ENCODE data around the gene POC1B. TPM values are rescaled to one million over a fixed set of nuclear protein-coding genes. Genes with fewer than 3 reads are reported as not detected.

POC1B gene
- total and polyA plus RNA-seq, 4 donors = 5.0 to 28.2 (median 7.6) TPM

- no peak overlapping the region for H3K4me3 ChIP-seq (ENCODE audit: low read depth in 1 of 3, low read length in 3 of 3)
- DNase-seq (ENCODE audit: low spot score) = no peak
- no peak overlapping the region for H3K27ac ChIP-seq (ENCODE audit: low read depth in 1 of 2, low read length in 2 of 2)
- H3K36me3 ChIP-seq (ENCODE audit: control insufficient read depth in 4 of 4, insufficient read depth in 3 of 4, low read depth in 1 of 4, low read length in 3 of 4) = peaks cover 0 to 1% (median 0%) of the 10 kb centered on the region in 4 donors
- H3K9me3 ChIP-seq (ENCODE audit: control insufficient read depth in 4 of 4, low read length in 3 of 4) = no peaks in the 10 kb centered on the region
- H3K27me3 ChIP-seq (ENCODE audit: control insufficient read depth in 4 of 4, insufficient read depth in 4 of 4, low read length in 3 of 4) = no peaks in the 10 kb centered on the region
- TF ChIP-seq GABPA (IDR thresholded peaks at IDR 0.05 in 1 of 2, conservative IDR thresholded peaks at IDR 0.05 in 1 of 2) = no peak
- TF ChIP-seq REST (IDR thresholded peaks at IDR 0.05) = no peak
- TF ChIP-seq MAX (IDR thresholded peaks at IDR 0.05) = no peak
- TF ChIP-seq FOXA1 (IDR thresholded peaks at IDR 0.05) = no peak
- TF ChIP-seq ZBTB33 (IDR thresholded peaks at IDR 0.05) = no peak
- no peak overlapping the region for H3K9ac ChIP-seq (ENCODE audit: low read depth in 1 of 2, low read length in 2 of 2)
- H3K4me1 ChIP-seq (ENCODE audit: control insufficient read depth in 4 of 4, insufficient read depth in 4 of 4, low read length in 3 of 4) = peaks cover 0 to 5% (median 2%) of the 10 kb centered on the region in 4 donors
- 89% methylated on average over 6 of the region's 6 CpGs for WGBS
These were observed 89.8 kb downstream of the POC1B start for GRCh38 chr12:89436062-89436461.

- Histone ChIP-seq H3K4me3 (ENCODE audit: low read depth in 1 of 3, low read length in 3 of 3) (no peak overlapping the region), H3K36me3 (ENCODE audit: control insufficient read depth in 4 of 4, insufficient read depth in 3 of 4, low read depth in 1 of 4, low read length in 3 of 4) (peaks cover 0 to 1% (median 0%) of the 10 kb centered on the region in 4 donors), H3K9me3 (ENCODE audit: control insufficient read depth in 4 of 4, low read length in 3 of 4) (no peaks in the 10 kb centered on the region), H3K27ac (ENCODE audit: low read depth in 1 of 2, low read length in 2 of 2) (no peak overlapping the region), H3K9ac (ENCODE audit: low read depth in 1 of 2, low read length in 2 of 2) (no peak overlapping the region), H3K27me3 (ENCODE audit: control insufficient read depth in 4 of 4, insufficient read depth in 4 of 4, low read length in 3 of 4) (no peaks in the 10 kb centered on the region), H3K4me1 (ENCODE audit: control insufficient read depth in 4 of 4, insufficient read depth in 4 of 4, low read length in 3 of 4) (peaks cover 0 to 8% (median 4%) of the 10 kb centered on the region in 4 donors)
- no peak for DNase-seq (ENCODE audit: low spot score)
- 92% methylated on average over 4 of the region's 4 CpGs for WGBS
- TF ChIP-seq NR2F2 (IDR thresholded peaks at IDR 0.05) (no peak), MAX (IDR thresholded peaks at IDR 0.05) (no peak)
These were observed 92.2 kb downstream of the POC1B start for GRCh38 chr12:89433634-89434033.

- no peak overlapping the region for H3K4me3 ChIP-seq (ENCODE audit: low read depth in 1 of 3, low read length in 3 of 3)
- no peak for DNase-seq (ENCODE audit: low spot score)
- peaks cover 0 to 8% (median 4%) of the 10 kb centered on the region in 4 donors for H3K4me1 ChIP-seq (ENCODE audit: control insufficient read depth in 4 of 4, insufficient read depth in 4 of 4, low read length in 3 of 4)
- H3K27me3 ChIP-seq (ENCODE audit: control insufficient read depth in 4 of 4, insufficient read depth in 4 of 4, low read length in 3 of 4) = no peaks in the 10 kb centered on the region
- 92% methylated on average over 1 of the region's 1 CpG for WGBS
- H3K9me3 ChIP-seq (ENCODE audit: control insufficient read depth in 4 of 4, low read length in 3 of 4) = no peaks in the 10 kb centered on the region
- no peak overlapping the region for H3K9ac ChIP-seq (ENCODE audit: low read depth in 1 of 2, low read length in 2 of 2)
- peaks cover 0 to 1% (median 0%) of the 10 kb centered on the region in 4 donors for H3K36me3 ChIP-seq (ENCODE audit: control insufficient read depth in 4 of 4, insufficient read depth in 3 of 4, low read depth in 1 of 4, low read length in 3 of 4)
- H3K27ac ChIP-seq (ENCODE audit: low read depth in 1 of 2, low read length in 2 of 2) = no peak overlapping the region
- TF ChIP-seq GABPA (IDR thresholded peaks at IDR 0.05 in 1 of 2, conservative IDR thresholded peaks at IDR 0.05 in 1 of 2) (no peak), MAX (IDR thresholded peaks at IDR 0.05) (no peak), JUND (IDR thresholded peaks at IDR 0.05) (no peak), FOXA1 (IDR thresholded peaks at IDR 0.05) (peak; percentile 59), YY1 (IDR thresholded peaks at IDR 0.05) (no peak), ATF3 (IDR thresholded peaks at IDR 0.05) (no peak), TAF1 (conservative IDR thresholded peaks at IDR 0.05) (no peak), ZBTB33 (IDR thresholded peaks at IDR 0.05) (no peak), HNF4A (conservative IDR thresholded peaks at IDR 0.05) (peak; percentile 18 to 34), HNF4G (IDR thresholded peaks at IDR 0.05) (no peak), RAD21 (IDR thresholded peaks at IDR 0.05) (peak in 1 of 2 donors; percentile 12), SP1 (IDR thresholded peaks at IDR 0.05) (no peak), NR2F2 (IDR thresholded peaks at IDR 0.05) (no peak), CTCF (IDR thresholded peaks at IDR 0.05; ENCODE audit: low read depth, low read length, missing input control) (no peak), RXRA (IDR thresholded peaks at IDR 0.05) (no peak), EGR1 (IDR thresholded peaks at IDR 0.05; ENCODE audit: low read depth in 2 of 2) (no peak)
These were observed 93.5 kb downstream of the POC1B start for GRCh38 chr12:89432396-89432795.
